ENCODE data around the gene FBXO36. TPM values are rescaled to one million over a fixed set of nuclear protein-coding genes. Genes with fewer than 3 reads are reported as not detected.

Gene FBXO36
- total and polyA plus RNA-seq, 10 of the 15 experiments (the other 5 are each of a cell fraction or from before 2014, with no cell fraction given) = 0.79 to 2.7 (median 1.3) TPM

- 85% methylated on average over 4 of the region's 4 CpGs for WGBS (ENCODE audit: insufficient coverage, insufficient replicate concordance, low lambda C conversion rate, missing lambda C conversion rate)
- Histone ChIP-seq H3K4me1 (ENCODE audit: control insufficient read depth, insufficient read depth, low read length) (no peaks in the 10 kb centered on the region), H3K4me3 (no peak overlapping the region), H3K79me2 (ENCODE audit: control insufficient read depth, insufficient read depth, low read length) (no peaks in the 10 kb centered on the region), H3K9me3 (replicated peaks; ENCODE audit: control insufficient read depth, insufficient read depth, low read length) (no peaks in the 10 kb centered on the region), H4K20me1 (ENCODE audit: control insufficient read depth, insufficient read depth) (no peaks in the 10 kb centered on the region), H2AFZ (ENCODE audit: control insufficient read depth, low read depth, low read length) (no peak overlapping the region), H3K9ac (ENCODE audit: control insufficient read depth, insufficient read depth, low read length) (no peak overlapping the region), H3K27ac (ENCODE audit: control insufficient read depth, insufficient read depth) (no peak overlapping the region), H3K4me2 (ENCODE audit: control insufficient read depth, insufficient read depth) (no peak overlapping the region), H3K36me3 (ENCODE audit: control insufficient read depth in 2 of 2, insufficient read depth in 2 of 2, low read length in 1 of 2) (no peaks in the 10 kb centered on the region), H3K27me3 (replicated peaks in 1 of 2; ENCODE audit: control insufficient read depth in 2 of 2, insufficient read depth in 2 of 2, low read length in 1 of 2) (no peaks in the 10 kb centered on the region)
- no peak for FAIRE-seq
- CTCF ChIA-PET = interaction anchor here (0.9 to 1.6 kb wide), 3 partner anchors 14 to 137 kb away, joined by 3 to 14 read pairs (median 3); no protein-coding TSS in a partner anchor
- POLR2A ChIA-PET = no interaction called here
- in situ Hi-C loops (cut with MboI) = no loop called here
- no peak for DNase-seq (ENCODE audit: low read depth, low spot score)
- BruUV-seq (replicated peaks) = no TSS peak
- ATAC-seq = no peak
- SMC1A ChIA-PET (ENCODE audit: uncharacterized antibody, unreplicated experiment) = interaction anchor here (0.6 to 2.6 kb wide), 2 partner anchors 15 to 1629 kb away, joined by 3 to 10 read pairs; no protein-coding TSS in a partner anchor
- intact Hi-C loops (cut with micrococcal nuclease; ENCODE audit: unreplicated experiment) = no loop called here
- RAD21 ChIA-PET (ENCODE audit: unreplicated experiment) = interaction anchor here (0.8 to 1.5 kb wide), 2 partner anchors 15 to 136 kb away, joined by 3 read pairs; no protein-coding TSS in a partner anchor
- no peak for TF ChIP-seq ZBED1 (IDR thresholded peaks at IDR 0.05; ENCODE audit: borderline replicate concordance)
- no peak for TF ChIP-seq STAT1 (conservative IDR thresholded peaks at IDR 0.05)
- TF ChIP-seq NFXL1 (IDR thresholded peaks at IDR 0.05; ENCODE audit: borderline replicate concordance) = no peak
- no peak for TF ChIP-seq SUPT20H (IDR thresholded peaks at IDR 0.05; ENCODE audit: borderline replicate concordance, control insufficient read depth, low read depth, low read length)
- TF ChIP-seq NFIC (IDR thresholded peaks at IDR 0.05; ENCODE audit: low read depth, low read length) = no peak
- TF ChIP-seq MXI1 (IDR thresholded peaks at IDR 0.05; ENCODE audit: low read depth, low read length) = no peak
- no peak for TF ChIP-seq ZNF274 (IDR thresholded peaks at IDR 0.05; ENCODE audit: insufficient read depth, insufficient read length)
- TF ChIP-seq KDM1A (IDR thresholded peaks at IDR 0.05; ENCODE audit: borderline replicate concordance) = no peak
- TF ChIP-seq, protein P1, sequence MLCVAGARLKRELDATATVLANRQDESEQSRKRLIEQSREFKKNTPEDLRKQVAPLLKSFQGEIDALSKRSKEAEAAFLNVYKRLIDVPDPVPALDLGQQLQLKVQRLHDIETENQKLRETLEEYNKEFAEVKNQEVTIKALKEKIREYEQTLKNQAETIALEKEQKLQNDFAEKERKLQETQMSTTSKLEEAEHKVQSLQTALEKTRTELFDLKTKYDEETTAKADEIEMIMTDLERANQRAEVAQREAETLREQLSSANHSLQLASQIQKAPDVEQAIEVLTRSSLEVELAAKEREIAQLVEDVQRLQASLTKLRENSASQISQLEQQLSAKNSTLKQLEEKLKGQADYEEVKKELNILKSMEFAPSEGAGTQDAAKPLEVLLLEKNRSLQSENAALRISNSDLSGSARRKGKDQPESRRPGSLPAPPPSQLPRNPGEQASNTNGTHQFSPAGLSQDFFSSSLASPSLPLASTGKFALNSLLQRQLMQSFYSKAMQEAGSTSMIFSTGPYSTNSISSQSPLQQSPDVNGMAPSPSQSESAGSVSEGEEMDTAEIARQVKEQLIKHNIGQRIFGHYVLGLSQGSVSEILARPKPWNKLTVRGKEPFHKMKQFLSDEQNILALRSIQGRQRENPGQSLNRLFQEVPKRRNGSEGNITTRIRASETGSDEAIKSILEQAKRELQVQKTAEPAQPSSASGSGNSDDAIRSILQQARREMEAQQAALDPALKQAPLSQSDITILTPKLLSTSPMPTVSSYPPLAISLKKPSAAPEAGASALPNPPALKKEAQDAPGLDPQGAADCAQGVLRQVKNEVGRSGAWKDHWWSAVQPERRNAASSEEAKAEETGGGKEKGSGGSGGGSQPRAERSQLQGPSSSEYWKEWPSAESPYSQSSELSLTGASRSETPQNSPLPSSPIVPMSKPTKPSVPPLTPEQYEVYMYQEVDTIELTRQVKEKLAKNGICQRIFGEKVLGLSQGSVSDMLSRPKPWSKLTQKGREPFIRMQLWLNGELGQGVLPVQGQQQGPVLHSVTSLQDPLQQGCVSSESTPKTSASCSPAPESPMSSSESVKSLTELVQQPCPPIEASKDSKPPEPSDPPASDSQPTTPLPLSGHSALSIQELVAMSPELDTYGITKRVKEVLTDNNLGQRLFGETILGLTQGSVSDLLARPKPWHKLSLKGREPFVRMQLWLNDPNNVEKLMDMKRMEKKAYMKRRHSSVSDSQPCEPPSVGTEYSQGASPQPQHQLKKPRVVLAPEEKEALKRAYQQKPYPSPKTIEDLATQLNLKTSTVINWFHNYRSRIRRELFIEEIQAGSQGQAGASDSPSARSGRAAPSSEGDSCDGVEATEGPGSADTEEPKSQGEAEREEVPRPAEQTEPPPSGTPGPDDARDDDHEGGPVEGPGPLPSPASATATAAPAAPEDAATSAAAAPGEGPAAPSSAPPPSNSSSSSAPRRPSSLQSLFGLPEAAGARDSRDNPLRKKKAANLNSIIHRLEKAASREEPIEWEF (IDR thresholded peaks at IDR 0.05; ENCODE audit: insufficient replicate concordance, low read depth, low read length) = no peak
- TF ChIP-seq HCFC1 (IDR thresholded peaks at IDR 0.05; ENCODE audit: low read length) = no peak
- no peak for TF ChIP-seq ZNF24 (IDR thresholded peaks at IDR 0.05)
- no peak for TF ChIP-seq SMAD1 (IDR thresholded peaks at IDR 0.05; ENCODE audit: low read depth, partially characterized antibody)
- TF ChIP-seq, protein P2, sequence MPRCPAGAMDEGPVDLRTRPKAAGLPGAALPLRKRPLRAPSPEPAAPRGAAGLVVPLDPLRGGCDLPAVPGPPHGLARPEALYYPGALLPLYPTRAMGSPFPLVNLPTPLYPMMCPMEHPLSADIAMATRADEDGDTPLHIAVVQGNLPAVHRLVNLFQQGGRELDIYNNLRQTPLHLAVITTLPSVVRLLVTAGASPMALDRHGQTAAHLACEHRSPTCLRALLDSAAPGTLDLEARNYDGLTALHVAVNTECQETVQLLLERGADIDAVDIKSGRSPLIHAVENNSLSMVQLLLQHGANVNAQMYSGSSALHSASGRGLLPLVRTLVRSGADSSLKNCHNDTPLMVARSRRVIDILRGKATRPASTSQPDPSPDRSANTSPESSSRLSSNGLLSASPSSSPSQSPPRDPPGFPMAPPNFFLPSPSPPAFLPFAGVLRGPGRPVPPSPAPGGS (IDR thresholded peaks at IDR 0.05; ENCODE audit: borderline replicate concordance, insufficient read depth, low read depth, low read length, poor library complexity, severe bottlenecking) = no peak
- no peak for TF ChIP-seq SREBF2 (IDR thresholded peaks at IDR 0.05; ENCODE audit: low read length)
- no peak for TF ChIP-seq YBX1 (IDR thresholded peaks at IDR 0.05)
- no peak for TF ChIP-seq EP300 (IDR thresholded peaks at IDR 0.05; ENCODE audit: borderline replicate concordance in 1 of 2, control insufficient read depth in 1 of 2, low read depth in 2 of 2, low read length in 2 of 2)
- TF ChIP-seq, protein P3, sequence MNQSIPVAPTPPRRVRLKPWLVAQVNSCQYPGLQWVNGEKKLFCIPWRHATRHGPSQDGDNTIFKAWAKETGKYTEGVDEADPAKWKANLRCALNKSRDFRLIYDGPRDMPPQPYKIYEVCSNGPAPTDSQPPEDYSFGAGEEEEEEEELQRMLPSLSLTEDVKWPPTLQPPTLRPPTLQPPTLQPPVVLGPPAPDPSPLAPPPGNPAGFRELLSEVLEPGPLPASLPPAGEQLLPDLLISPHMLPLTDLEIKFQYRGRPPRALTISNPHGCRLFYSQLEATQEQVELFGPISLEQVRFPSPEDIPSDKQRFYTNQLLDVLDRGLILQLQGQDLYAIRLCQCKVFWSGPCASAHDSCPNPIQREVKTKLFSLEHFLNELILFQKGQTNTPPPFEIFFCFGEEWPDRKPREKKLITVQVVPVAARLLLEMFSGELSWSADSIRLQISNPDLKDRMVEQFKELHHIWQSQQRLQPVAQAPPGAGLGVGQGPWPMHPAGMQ (IDR thresholded peaks at IDR 0.05; ENCODE audit: borderline replicate concordance) = no peak
- TF ChIP-seq SMC3 (IDR thresholded peaks at IDR 0.05; ENCODE audit: borderline replicate concordance, low read length) = no peak
Observed at GRCh38 chr2:230023313-230023712, 101.0 kb downstream of the FBXO36 start.

All from GM12878 (cell line).